Non-pigmented ciliary epithelial cell (primary cell): ENCODE results near the gene TUBGCP2.
"Not testable (repeated sequence)": the region's sequence is repeated elsewhere in the genome, so short reads cannot be mapped to it uniquely, and the experiment has no call there.

Experiments
- DNase-seq: peaks from one replicate; pipeline ENCODE4 v3.0.0-alpha.2; 2010; ENCODE audit warnings: low read depth

Gene TUBGCP2

DNA sequence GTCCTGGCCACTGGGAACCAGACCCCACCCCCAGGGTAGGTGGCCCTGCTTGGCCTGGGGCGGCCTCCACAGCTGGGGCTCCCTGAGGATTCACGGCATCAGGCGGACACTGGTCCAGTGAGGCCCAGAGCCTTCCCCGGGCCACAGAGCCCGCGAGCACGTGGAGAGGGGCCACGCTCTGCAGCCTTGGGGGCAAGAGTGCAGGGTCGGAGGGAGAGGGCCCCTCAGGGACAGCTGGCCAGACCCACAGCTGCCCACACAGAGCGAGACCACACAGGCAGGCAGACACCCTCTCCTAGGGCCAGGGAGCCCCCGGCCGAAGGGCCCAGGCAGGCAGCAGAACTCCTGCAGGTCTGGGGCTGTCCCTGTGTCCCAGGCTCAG lies 60.3 kb downstream of the TUBGCP2 start:
- no peak for DNase-seq

DNA sequence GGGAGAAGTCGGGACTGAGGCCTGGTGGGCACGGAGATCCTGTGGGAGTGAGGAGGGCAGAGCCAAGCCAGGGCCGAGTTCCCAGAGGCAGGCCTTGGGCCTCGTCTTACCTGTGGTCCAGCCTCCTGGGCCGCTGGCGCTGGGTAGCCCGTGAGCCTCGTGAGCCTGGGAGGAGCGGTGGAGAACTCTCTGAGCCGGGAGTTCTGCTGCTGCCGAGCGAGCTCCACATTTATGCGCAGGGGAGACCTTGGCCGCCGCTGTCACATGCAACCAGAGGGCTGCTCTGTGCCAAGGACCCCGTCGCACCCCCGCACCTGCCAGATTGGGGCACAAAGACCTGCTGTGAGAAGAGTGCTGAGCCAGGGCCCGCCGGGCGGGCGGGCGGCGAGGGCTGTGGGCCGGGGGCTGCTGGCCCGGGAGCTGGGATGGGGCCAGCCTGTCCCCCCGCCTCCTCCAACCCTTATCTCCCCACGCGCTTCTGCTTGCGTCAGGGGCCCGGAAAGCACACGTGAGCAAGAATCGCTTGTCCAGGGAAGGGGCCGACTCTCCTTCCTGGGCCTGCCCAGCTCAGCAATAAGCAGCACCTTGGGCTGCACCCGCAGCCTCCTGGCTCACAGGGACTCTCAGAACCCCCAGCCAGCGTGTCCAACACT lies 60.9 kb downstream of the TUBGCP2 start:
- DNase-seq, result no peak

DNA sequence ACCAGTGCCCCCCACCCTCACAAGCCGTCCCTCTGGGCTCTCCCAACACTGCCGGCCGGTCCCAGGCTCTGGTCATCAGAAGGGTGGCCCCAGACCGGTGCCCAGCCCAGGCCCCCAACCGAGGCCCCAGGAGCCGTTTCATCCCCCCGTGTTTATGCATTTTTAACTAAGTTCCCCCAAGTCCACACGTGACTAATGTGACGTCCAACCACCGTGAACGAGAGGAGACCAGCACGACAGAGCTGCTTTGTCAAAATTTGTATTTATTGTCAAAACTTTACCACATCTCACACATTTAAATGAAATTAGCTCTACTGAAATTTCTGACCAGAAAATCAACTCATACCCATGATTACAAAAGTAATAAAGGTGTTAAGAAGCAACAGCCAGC lies 62.4 kb downstream of the TUBGCP2 start:
- DNase-seq, result no peak

- no peak for DNase-seq
These were observed 63.0 kb downstream of the TUBGCP2 start for GRCh38 chr10:133245439-133246235.

DNA sequence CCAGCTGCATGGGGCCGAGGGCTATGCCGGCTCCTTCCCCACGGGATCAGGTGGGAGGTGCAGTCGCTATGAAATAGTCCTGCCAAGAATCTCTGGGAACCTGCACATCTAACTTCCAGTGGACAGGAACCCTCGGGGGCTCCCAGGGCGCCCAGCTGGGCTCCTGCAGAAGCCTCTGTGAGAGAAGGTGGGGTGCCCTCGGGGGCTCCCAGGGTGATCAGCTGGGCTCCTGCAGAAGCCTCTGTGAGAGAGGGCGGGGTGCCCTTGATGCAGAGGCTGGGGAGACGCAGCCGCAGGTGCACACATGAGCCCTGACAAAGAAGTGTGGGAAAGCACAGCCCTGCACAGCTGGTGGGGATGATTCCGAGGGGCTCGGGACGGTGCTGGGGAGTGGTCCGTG lies 65.1 kb downstream of the TUBGCP2 start:
- no peak for DNase-seq

GRCh38 chr10:133242611-133243356 lies 65.9 kb downstream of the TUBGCP2 start:
- no peak for DNase-seq

GRCh38 chr10:133241501-133242205 lies 67.0 kb downstream of the TUBGCP2 start:
- DNase-seq, result no peak

- DNase-seq, result no peak
These were observed 68.7 kb downstream of the TUBGCP2 start for GRCh38 chr10:133239990-133240389.

GRCh38 chr10:133238466-133238804 lies 70.2 kb downstream of the TUBGCP2 start:
- no peak for DNase-seq

- DNase-seq, result no peak
These were observed 70.8 kb downstream of the TUBGCP2 start, which contains the start of gene VENTX for GRCh38 chr10:133237588-133238465. Gene VENTX, plus strand, starts transcription at chr10:133237855. Its CDS starts 60 bp downstream, at chr10:133237915.

- DNase-seq, result no peak
These were observed 71.5 kb downstream of the TUBGCP2 start for GRCh38 chr10:133237241-133237587.

GRCh38 chr10:133236401-133237240 lies 72.1 kb downstream of the TUBGCP2 start:
- DNase-seq, result no peak

DNA sequence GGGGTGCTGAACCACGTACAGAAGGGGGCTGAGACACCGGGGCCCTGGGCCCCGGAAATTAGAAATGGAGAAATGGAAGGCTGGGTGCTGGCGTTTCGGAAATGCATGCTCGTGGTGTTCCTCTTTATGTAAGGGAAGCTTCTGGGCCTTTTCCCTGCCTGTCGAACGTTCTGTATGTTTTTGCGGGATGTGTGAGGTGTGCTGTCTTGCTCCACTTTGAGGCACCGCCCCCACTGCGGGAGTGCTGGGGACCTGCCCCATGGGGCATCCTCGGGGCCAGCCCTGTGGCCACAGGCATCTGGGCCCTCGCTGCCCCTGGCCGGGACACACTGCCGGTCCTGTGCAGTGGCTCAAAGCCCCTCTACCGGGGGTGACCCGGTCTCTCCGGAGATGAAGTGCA lies 72.7 kb downstream of the TUBGCP2 start:
- no peak for DNase-seq

GRCh38 chr10:133235265-133235855 lies 73.3 kb downstream of the TUBGCP2 start:
- DNase-seq, result no peak

DNA sequence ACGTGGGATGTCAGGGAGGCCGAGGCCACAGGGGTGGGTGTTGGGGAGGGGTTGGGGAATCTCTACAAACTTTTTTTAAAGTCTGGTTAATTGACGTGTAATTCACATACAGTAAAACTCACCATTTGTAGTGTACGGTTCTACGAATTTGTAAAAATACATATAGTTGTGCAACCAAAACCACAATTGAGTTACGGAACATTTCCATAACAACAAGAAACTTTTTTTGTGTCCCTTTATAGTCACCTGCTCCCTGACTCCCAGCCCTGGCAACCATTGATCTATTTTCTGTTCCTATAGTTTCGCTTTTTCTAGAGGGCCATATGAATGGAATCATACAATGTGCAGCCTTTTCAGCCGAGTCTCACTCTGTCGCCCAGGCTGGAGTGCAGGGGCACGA lies 73.9 kb downstream of the TUBGCP2 start:
- DNase-seq, result not testable (repeated sequence)

DNA sequence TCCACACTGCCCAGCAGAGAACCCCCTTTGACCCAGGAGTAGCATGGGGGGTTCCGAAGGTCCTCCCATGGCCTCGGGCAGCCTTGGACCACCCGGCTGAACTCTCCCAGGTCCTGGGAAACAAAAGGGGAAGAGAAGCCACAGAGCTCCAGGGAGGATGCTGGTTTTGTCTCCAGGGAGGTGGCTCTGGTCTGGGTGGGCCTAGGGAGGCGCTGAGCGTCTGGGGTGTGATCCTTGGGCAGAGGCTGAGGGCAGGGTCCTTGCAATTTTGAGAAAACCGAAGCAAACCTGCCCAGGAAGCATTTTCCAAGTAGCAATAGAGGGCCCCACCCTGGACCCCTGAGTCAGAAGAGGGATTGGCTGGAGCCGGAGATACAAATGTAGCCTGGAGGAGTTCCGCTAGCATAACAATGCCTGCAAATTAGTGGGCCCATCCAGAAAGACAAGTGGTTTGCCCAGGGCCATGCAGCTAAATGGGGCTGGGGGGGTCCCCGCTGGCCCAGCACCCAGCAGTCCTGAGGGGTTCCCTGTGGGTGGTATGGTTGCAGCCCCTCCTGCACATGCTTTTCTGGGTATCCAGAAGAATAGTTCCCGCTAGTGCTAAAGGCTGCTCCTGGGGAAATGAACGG lies 76.6 kb downstream of the TUBGCP2 start:
- DNase-seq, result no peak

DNA sequence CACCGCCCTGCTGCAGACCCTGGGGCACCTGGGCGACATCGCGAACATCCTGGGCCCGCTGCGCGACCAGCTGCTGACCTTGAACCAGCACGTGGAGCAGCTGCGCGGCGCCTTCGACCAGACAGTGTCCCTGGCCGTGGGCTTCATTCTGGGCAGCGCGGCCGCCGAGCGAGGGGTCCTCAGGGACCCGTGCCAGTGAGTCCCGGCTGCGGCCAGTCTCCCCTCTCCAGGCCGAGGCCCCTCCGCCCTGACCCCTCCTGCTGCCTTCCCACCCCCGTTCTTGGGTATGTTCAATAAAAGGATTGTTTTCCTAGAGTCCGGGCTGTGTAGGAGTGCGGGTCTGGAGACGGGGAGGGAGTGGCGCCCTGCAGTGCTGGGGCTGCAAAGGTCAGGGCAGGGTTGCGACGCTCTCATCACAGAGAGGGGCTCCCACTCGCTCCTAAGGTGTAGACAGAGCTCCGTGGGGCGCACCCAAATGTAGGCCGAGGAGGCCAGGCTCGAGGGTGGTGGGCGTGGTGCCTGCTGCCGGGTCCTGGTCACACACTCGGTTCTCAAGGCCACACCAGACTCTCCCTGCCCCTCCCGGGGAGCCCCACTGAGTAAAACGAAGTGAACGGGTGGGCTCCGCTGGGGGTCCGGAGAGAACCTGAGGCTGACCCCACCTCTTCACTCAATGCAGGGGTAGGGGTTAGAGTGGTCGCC lies 77.3 kb downstream of the TUBGCP2 start:
- no peak for DNase-seq

- no peak for DNase-seq
These were observed 78.1 kb downstream of the TUBGCP2 start for GRCh38 chr10:133230387-133231195.
